T1000 (cell line): ENCODE data around the gene ARMH1.

Source experiments
- DNase-seq: peaks from one replicate; lab custom pipeline; 2025; ENCODE audit warnings: mixed read lengths; lab: John Stamatoyannopoulos, UW

The ARMH1 gene

DNA sequence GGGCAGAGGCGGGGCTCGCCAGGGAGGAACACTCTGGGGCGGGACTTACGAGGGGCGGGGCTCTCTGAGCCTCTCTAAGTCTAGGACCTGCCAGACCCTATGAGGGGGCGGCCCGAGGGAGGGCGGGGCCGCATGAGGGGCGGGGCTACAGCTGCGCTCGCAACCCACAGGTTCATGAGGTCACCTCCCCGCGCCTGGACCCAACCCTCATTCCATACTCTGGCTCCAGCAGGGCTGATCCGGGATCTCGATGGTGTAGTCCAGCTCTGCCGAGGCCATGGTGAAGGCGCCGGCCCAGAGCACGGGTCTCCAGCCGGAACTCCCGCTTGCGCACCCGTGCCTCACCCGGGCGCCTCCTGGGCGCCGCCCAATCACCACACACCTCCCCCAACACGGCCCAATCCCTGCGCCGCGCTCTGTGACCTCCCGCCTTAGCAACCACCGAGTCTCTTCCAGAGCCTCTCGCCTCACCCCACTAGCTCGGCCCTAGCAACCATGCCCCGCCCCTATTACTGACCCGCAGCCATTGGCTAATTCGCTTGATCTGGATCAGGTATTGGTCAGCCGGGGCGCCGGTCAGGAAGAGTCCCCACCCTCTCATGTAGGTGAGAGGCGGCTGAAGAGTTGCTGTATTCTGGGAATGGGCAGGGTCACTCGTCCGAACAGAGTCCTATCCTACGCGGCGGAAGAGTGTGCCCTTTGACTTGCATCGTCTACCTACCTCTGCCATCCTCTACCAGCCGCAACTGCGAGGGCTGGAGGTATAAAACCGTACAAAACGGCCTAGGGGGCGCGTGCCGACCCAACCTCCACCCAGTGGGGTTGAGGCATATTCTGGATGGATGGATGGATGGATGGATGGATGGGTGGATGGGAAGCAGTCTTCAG lies at the start of gene ARMH1, which contains the start of gene TMEM53:
TSS of gene ARMH1 (plus strand) at position 602 of the 888 bp plus-strand sequence. CDS start 14,984 bp downstream, outside the sequence.
TSS of gene TMEM53 (minus strand) at position 369 of the 888 bp plus-strand sequence. CDS start at position 279, 90 bp downstream.
- DNase-seq = peak; percentile 99

- no peak for DNase-seq
Measured at GRCh38 chr1:44625348-44625747, 49.2 kb upstream of the ARMH1 start.

DNA sequence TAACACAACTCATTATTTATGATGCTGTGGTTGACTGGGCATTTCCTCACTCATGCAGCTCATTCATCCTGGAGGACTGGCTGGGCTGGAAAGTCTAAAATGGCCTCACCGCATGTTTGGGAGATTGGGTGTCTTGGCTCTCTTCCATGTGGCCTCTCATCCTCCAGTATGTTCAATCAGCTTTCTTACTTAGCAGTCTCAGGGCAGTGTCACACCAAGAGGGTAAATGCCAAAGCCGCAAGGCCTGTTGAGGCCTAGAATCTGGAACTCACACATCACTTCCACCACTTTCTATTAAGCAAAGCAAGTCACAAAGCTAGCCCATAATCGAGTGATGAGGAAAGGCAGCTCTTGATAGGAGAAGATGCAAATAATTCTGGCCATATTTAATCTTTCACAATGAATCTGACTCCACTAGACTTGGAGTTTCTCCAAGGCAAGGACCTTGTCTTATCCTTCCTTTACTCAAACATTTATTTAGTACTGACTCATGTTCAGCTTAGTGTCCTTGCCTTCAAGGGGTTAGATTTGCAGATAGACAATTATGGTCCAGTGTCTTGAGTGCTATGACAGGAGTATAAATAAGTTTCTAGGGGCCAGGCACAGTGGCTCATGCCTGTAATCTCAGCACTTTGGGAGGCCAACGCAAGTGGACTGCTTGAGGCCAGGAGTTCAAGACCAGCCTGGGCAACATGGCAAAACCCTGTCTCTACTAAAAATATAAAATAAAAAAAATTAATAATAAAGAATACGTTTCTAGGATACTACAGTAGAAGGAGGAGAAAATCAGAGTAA lies 45.4 kb upstream of the ARMH1 start:
- DNase-seq = no peak

DNA sequence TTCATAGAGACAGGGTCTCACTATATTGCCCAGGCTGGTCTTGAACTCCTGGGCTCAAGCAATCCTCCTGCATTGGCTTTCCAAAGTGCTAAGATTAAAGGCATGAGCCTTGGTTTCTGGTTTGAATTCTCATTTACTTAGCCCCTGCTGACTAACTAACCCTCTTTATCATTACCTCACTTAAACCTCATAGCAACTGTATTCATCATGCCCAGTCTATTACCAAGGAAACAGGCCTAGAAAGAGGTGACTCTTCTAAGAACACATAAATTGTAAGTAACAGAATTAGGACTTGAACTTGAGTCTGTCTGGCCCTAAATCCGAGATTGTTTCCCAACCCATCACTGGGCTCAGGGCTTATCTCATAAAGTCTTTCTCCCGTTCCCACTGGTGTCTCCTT lies 44.4 kb upstream of the ARMH1 start:
- DNase-seq = no peak

GRCh38 chr1:44631333-44631646 lies 43.2 kb upstream of the ARMH1 start:
- DNase-seq = no peak

DNA sequence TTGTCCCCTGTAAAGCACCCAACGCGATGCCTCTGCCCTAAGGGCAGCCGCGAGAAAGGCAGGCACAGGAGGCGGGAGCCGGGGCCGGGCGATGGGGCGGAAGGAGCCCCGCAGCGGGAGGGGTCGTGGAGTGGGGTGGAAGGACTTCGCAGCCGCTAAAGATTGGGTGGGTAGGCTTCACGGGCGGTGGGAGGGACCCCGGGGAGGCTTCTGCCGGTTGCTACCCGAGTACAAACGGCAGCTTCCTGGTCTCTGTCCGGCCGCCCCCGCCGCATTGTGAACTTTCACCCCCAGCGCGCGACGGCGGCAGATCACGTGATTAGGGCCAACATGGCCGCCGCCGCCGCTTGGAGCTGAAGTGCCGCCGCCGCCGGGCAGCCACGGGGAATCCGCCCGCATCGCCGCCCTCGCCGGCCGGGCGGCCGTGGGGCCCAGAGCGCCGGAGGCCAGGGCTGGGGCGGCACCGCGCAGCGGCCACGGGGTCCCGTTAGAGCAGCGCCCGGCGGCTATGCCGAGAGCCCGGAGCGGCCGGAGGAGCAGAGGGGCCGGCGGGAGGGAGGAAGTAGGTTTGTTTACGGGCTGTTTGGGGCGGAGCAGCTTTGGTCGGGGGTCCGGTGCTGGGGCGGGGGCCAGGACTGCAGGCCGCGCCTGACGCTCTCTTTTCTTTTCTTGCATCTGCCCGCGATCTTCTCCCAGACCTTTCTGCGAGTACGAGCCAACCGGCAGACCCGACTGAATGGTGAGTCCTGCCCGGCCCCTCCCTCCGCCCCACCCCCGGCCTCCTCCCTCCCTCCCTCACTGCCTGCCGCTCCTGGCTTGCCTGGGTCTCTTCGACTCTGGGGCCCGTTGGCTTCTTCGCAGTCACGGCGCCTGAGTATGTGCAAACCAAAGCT lies 42.6 kb upstream of the ARMH1 start:
- DNase-seq = peak; percentile 83

GRCh38 chr1:44632598-44632997 lies 41.9 kb upstream of the ARMH1 start:
- no peak for DNase-seq

GRCh38 chr1:44634606-44635189 lies 39.8 kb upstream of the ARMH1 start:
- DNase-seq = no peak

DNA sequence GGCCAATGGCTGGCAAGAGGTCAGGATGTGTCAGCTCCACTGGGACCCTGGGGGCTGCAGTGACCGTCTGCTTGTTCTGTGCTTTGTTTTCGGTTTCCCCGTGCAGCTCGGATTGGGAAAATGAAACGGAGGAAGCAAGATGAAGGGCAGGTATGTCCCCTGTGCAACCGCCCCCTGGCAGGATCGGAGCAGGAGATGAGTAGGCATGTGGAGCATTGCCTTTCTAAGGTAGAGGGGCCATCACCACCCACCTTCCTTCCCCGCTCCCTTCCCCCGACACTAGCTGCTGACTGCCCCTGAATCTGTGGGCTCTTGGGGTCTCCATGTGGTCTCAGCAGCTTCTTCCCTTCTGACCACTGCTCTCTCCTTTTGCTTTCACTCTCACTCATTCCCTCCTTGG lies 39.1 kb upstream of the ARMH1 start:
- no peak for DNase-seq

DNA sequence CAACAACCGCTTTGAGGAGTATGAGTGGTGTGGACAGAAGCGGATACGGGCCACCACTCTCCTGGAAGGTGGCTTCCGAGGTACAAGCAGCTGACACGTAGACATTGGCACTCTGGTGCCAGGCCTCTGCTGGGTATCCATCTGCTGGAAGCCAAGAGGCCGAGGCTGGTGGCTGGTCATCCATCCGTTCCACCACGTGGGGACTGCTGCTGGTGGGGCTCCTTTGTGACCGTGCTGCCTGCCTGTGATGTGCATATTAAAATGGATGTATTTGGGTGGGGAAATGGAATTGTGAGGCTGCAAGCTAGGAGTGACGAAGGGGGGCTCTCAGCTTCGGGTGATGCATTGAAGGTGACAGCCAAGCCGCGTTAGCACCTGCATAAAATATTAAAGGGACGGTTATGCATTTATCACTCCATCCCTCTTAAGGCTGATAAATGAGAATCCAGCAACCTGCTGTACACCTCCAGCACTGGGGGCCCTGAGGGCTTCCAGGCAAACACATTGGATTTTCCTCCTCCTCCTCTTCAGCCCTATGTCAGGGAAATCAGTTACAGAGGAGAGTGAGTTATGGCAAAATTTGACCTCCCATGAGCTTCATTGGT lies 38.3 kb upstream of the ARMH1 start:
- DNase-seq = no peak

DNA sequence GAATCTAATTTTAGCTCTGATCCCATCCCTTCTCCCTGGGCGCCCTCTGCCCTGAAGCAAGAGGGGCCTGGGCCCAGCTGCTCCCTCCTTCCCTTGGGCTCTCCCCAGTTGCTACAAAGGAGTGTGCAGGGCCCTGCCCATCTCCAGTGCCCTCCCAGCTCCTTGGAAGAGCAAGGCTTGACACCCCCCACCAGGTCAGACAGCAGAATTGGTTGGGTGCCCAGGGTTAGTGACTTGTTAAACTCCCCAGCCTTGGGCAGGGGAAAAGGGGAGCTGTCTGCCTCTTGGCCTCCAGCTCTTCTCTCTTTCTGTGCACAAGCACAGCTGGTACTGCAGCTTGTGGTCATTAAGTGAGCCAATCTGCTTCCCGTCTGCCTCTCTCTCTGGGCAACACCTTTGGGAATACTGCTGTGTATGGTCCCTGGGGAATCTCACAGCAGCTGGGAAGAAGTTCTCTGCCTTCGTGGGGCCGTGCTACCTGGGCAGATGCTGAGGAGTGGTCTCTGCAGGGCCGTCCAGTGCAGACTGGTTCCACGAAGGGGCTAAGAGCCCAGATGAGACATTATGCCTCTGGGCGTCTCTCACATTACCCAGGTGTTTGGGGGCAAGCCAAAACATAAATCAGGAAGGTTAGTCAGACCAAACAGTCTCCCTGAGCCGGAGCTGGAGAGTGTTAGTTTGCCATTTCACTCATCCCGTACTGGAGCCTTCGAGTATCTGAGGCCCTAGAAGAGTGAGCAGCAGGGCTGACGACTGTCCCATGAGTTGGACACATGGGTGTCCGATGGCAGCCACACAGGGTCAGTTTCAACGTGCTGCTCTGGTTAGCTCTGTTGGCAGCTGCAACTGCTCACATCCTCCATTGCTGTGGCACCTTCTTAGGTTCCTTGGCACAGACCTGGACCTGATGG lies 37.6 kb upstream of the ARMH1 start:
- no peak for DNase-seq

GRCh38 chr1:44637702-44638411 lies 36.7 kb upstream of the ARMH1 start:
- no peak for DNase-seq

- no peak for DNase-seq
Measured at GRCh38 chr1:44640200-44640853, 34.2 kb upstream of the ARMH1 start.

DNA sequence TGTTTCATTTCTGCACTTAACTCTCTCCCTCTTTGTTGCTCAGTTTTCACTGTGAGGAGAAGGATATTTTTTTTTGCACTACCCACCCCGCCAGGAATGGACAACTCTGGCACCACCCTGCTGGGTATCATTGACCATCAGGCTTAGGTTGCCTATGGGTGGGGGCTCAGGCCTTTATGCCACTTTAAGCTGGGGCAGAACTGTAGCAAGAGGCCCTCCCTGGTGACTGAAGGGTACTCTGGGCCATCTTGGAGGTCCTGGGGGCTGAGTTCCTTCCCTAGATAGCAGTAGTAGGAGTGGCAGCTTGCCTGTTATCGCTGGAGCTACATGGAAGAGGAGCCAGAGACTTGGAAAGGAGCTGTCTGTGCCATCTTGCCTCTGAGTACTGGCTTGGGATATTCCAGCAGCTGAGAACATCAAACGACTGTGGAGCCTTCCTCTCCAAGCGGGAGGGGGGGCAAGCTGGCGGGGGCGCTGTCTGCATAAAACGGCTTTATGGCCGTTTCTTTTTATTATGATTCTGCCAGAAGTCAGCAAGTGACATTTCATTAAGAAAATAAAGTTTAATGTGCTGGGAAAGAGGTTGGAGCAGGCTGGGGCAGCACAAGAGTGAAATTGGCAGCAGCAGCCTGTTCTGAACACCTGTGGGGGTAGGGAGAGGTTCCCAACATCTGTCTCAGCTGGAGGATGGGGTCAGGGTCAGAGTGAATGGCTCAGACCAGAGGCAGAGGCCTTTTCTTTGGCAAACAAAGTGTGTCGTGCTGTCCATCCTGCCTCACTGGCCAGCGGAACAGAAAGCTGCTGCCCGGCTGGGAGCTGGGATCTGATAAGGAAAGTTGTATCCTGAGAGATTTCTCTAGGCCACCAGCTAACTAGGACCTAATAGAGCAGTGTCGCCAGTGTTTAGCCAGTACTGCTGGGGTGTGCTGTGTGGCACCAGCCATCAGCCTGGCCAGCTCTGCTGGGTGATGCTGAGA lies 33.1 kb upstream of the ARMH1 start:
- no peak for DNase-seq

DNA sequence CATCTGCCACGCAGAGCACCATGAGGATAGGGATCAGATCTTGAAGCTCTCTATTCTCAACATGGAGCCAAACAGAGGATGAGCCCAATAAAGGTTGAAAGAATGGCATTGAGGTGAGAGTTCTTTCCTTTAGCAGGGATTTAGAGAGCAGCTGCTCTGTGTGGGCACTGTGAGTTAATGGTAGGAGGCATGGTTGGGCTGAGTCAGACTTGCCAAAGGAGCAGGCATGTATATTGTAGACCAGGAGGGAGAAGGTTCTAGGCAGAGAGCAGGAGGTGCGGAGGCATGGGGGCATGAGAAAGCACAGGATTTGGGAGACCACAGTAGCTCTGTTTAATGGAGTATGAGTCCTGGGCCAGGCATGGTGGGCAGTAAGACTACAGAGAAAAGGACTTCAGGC lies 32.3 kb upstream of the ARMH1 start:
- DNase-seq = no peak

- no peak for DNase-seq
Measured at GRCh38 chr1:44642925-44643324, 31.6 kb upstream of the ARMH1 start.

DNA sequence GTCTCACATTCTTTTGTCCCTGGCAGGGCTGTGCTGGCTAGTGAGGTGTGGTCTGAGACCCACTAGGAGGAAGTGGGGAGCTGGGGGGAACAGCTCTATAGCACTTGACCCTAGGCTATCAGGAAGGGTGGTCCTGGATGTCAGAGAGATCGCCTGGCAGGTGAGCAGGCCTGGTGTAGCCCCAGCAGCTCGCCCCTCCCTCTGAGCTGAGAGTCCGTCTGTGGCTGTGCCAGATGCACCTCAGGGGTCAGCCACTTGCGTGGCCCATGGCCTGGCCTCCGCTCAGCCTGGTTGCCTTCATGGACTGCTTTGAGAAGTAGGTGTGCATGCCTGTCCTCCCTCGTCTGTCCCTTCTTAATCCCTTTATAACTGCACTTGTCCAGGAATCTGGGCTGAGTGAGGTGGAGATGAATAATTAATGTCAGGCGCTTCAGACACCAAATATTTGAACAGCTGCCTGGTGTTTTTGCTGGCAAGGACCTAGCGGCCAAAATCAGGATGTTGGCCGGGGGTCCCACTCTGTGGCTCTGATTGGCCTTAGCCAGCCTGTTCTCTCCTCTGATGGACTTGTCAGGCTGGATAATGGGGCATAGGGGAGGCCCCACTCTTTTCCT lies 30.7 kb upstream of the ARMH1 start:
- no peak for DNase-seq
